ENCODE data around the gene KLK6.

KLK6 gene

GRCh38 chr19:50909240-50910070, 59.9 kb downstream of the KLK6 start:
- DNase-seq, result peak; percentile 61

Data from femur (tissue), 1 donor.